Measurements from ENCODE around the gene UST. TPM values are rescaled to one million over a fixed set of nuclear protein-coding genes. Genes with fewer than 3 reads are reported as not detected.

UST gene
- total RNA-seq, 4 donors from 2014 or later: 4.8 to 9.0 (median 7.8) TPM

- Histone ChIP-seq H3K4me1 (no peaks in the 10 kb centered on the region), H3K27me3 (no peaks in the 10 kb centered on the region), H3K36me3 (no peaks in the 10 kb centered on the region), H3K9me3 (no peaks in the 10 kb centered on the region), H3K27ac (no peak overlapping the region), H3K4me3 (no peak overlapping the region)
- in situ Hi-C loops (cut with MboI; ENCODE audit: low pct_ligation_motif_present in 1 of 4, low pct_unique_long_range_greater_than_20kb in 1 of 4, low sequenced_read_pairs in 3 of 4) (no loop called here), intact Hi-C loops (cut with DNase I; ENCODE audit: low total_unique reads) (no loop called here)
- TF ChIP-seq EP300 (IDR thresholded peaks at IDR 0.05; ENCODE audit: low read depth) (no peak), CTCF (IDR thresholded peaks at IDR 0.05) (no peak), POLR2AphosphoS5 (IDR thresholded peaks at IDR 0.05) (no peak)
- no peak for DNase-seq
- WGBS, 2 donors (ENCODE audit: low coverage in 1 of 2): 100% methylated on average over 1 of the region's 1 CpG
These were observed 77.5 kb downstream of the UST start for GRCh38 chr6:148824291-148824690.

- TF ChIP-seq POLR2AphosphoS5 (IDR thresholded peaks at IDR 0.05) (no peak), CTCF (IDR thresholded peaks at IDR 0.05) (no peak), EP300 (IDR thresholded peaks at IDR 0.05; ENCODE audit: low read depth) (no peak), POLR2A (IDR thresholded peaks at IDR 0.05) (no peak)
- Histone ChIP-seq H3K36me3 (no peaks in the 10 kb centered on the region), H3K4me1 (no peaks in the 10 kb centered on the region), H3K27me3 (no peaks in the 10 kb centered on the region), H3K9me3 (no peaks in the 10 kb centered on the region), H3K27ac (no peak overlapping the region), H3K4me3 (no peak overlapping the region)
- DNase-seq: no peak
- intact Hi-C loops (cut with DNase I; ENCODE audit: low total_unique reads) (no loop called here), in situ Hi-C loops (cut with MboI; ENCODE audit: low pct_ligation_motif_present in 1 of 4, low pct_unique_long_range_greater_than_20kb in 1 of 4, low sequenced_read_pairs in 3 of 4) (no loop called here)
- 100% methylated on average over 1 of the region's 1 CpG for WGBS, 2 donors (ENCODE audit: low coverage in 1 of 2)
These were observed 78.1 kb downstream of the UST start for GRCh38 chr6:148824960-148825359.

- no peak overlapping the region for H3K4me3 ChIP-seq
- TF ChIP-seq POLR2AphosphoS5 (IDR thresholded peaks at IDR 0.05) (no peak), POLR2A (IDR thresholded peaks at IDR 0.05) (no peak), CTCF (IDR thresholded peaks at IDR 0.05) (no peak), EP300 (IDR thresholded peaks at IDR 0.05; ENCODE audit: low read depth) (no peak)
- 66 to 80% methylated on average over 1 to 2 of the region's 2 CpGs for WGBS, 2 donors (ENCODE audit: low coverage in 1 of 2)
- no peak overlapping the region for H3K27ac ChIP-seq
- H3K27me3 ChIP-seq: no peaks in the 10 kb centered on the region
- no peak for DNase-seq
- H3K36me3 ChIP-seq: no peaks in the 10 kb centered on the region
- no peaks in the 10 kb centered on the region for H3K9me3 ChIP-seq
- H3K4me1 ChIP-seq: no peaks in the 10 kb centered on the region
- in situ Hi-C loops (cut with MboI; ENCODE audit: low pct_ligation_motif_present in 1 of 4, low pct_unique_long_range_greater_than_20kb in 1 of 4, low sequenced_read_pairs in 3 of 4): no loop called here
- intact Hi-C loops (cut with DNase I; ENCODE audit: low total_unique reads): no loop called here
These were observed 78.7 kb downstream of the UST start for GRCh38 chr6:148825492-148825891.

GRCh38 chr6:148827416-148828045, 80.7 kb downstream of the UST start:
- WGBS, 2 donors (ENCODE audit: low coverage in 1 of 2): 90% methylated on average over 5 of the region's 5 CpGs
- TF ChIP-seq POLR2A (IDR thresholded peaks at IDR 0.05) (no peak), EP300 (IDR thresholded peaks at IDR 0.05; ENCODE audit: low read depth) (no peak), CTCF (IDR thresholded peaks at IDR 0.05) (no peak), POLR2AphosphoS5 (IDR thresholded peaks at IDR 0.05) (no peak)
- in situ Hi-C loops (cut with MboI; ENCODE audit: low pct_ligation_motif_present in 1 of 4, low pct_unique_long_range_greater_than_20kb in 1 of 4, low sequenced_read_pairs in 3 of 4): no loop called here

More at GRCh38 chr6:148827416-148828045, 80.7 kb downstream of the UST start:
- no peak overlapping the region for H3K27ac ChIP-seq
- H3K4me1 ChIP-seq: peaks cover 0 to 4% (median 0%) of the 10 kb centered on the region in 4 donors
- H3K9me3 ChIP-seq: no peaks in the 10 kb centered on the region
- no peaks in the 10 kb centered on the region for H3K36me3 ChIP-seq
- DNase-seq: no peak
- no peaks in the 10 kb centered on the region for H3K27me3 ChIP-seq
- no peak overlapping the region for H3K4me3 ChIP-seq
- intact Hi-C loops (cut with DNase I; ENCODE audit: low total_unique reads): no loop called here
